HT-29 (cell line): Measurements from ENCODE around the gene RAP1B. TPM values are rescaled to one million over a fixed set of nuclear protein-coding genes. Genes with fewer than 3 reads are reported as not detected.

Experiments
- DNase-seq: peaks from one replicate; pipeline ENCODE4 v3.0.0-alpha.2; 2015; ENCODE audit warnings: low spot score
- total RNA-seq: library from RNA; depleted of rRNA; stranded (reverse); fragments of >200 nt; shearing (Covaris generic); gene quantifications from 2 replicates; pipeline ENCODE4 v1.2.3, GENCODE V29; 2014

Gene RAP1B
- total RNA-seq, 1 experiment from 2014 or later, result 57.8 TPM

DNA sequence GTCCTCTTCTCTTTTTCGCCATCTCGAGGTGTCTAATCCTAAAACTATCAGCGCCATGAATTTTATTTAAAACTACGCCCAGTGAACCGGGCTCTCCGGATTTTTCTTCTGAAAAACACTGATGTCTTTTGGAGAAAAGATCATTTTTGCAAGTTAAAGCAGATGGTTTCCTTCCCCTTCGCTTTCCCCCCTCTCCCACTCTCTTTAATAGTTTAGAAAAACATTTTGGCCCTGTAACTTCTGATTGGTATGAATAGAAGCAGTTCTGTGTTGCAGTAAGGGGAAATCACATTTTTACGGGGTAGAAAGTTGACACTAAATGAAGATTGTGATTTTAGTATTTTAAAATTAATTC is 1.1 kb downstream of the RAP1B start:
- no peak for DNase-seq

DNA sequence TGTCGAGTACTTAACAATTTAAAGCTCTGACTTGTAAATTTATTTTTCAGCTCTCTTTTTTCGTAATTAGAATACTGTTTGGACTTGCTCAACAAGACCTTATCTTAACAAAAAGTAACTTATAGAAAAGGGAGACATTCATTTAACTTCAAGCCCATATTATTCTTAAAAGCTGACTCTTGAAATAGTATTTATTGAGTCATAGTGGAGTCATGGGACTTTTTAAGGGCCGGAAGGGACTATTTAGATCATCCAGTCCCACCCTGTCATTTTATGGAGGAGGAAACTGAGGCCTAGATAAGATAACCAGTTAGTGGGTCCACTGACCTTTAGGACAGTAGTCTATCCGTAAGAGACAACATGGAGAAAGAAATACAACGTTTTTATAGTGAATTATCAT is 1.5 kb downstream of the RAP1B start:
- DNase-seq, result peak; percentile 26

DNA sequence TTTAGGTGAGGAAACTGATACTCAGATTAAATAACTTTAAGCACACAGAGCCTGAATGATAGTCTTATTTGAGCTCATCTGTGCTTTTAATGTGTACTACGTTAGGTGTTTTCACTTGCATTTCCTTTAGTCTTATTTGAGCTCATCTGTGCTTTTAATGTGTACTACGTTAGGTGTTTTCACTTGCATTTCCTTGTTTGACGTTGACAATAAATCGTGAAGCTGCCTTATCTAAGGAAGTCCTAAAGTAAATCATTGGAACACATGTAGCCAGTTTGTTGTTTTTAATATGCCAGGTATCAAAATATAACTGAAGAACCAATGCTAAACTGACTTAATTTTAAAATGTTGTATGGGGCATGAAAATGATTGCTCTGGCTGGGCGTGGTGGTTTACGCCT is 2.0 kb downstream of the RAP1B start:
- peak; percentile 27 for DNase-seq

DNA sequence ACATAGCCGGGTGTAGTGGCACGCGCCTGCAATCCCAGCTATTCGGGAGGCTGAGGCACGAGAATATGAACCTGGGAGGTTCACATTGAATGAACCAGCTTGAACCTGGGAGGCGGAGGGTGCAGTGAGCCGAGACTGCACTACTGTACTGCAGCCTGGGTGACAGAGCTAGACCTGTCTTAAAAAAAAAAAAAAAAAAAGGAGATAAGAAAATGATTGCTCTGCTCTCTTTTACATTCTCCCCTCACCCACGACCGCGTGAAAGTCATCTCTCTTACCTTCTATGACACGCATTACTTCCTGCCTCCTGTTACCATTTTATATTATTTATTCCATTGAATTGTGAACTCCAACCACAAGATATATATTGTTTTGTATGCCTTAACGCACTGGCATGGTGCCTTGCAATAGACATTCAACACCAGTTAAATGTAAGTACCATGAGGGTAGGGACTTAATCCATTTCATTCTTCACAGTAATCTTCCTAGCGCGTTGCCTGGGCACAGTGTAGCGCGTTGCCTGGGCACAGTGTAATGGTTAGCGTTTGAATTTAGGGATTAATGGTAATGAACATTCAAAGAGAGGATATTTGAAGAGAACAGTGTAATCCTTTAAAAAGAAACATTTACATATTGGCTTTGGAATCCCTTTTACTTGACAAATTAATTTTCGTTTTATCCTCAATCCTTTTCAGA is 2.7 kb downstream of the RAP1B start:
- no peak for DNase-seq

DNA sequence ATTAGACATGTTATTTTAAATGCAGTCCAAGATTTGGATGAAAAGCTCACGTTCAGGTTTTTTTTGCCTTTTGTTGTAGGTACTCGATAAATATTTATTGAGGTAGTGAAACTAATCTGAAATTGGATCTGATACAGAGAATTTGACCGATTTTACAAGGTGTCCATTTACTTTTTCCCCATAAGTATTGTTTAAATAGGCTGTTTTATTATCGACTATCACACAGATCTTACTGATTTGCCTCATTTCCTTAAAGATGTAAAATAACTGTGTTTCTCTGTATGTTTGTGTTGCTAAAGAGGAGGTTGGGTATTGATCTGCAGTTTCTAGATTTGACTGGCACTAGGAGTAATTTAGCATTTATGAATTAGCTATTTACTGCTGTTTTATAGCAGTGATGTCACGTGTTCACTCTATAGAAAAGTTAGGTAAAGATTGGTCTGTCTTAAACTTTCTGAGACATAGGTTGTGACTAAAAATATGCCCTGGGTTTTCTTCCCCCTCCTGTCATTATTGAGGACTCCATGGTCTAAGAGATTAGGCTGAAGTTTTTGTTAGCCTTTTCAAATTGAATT is 3.5 kb downstream of the RAP1B start:
- DNase-seq, result no peak

DNA sequence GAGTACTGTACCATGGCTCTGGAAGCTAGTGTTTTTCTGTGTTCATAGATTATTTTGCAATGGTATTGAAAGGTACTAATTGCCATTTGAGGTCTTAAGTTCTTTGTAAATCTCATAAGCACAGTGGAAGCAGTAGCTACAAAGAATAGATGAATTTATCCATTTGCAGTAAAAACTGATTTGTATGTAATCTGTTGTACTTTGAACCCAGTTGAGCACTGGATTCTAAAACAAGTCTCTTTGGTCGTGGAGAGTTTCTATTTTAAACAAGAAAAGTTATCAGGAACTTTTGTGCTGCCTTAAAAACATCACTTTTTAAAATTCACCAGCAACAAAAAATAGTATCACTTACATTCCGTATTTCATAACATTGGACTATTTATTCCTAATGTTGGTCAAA is 4.1 kb downstream of the RAP1B start:
- no peak for DNase-seq

DNA sequence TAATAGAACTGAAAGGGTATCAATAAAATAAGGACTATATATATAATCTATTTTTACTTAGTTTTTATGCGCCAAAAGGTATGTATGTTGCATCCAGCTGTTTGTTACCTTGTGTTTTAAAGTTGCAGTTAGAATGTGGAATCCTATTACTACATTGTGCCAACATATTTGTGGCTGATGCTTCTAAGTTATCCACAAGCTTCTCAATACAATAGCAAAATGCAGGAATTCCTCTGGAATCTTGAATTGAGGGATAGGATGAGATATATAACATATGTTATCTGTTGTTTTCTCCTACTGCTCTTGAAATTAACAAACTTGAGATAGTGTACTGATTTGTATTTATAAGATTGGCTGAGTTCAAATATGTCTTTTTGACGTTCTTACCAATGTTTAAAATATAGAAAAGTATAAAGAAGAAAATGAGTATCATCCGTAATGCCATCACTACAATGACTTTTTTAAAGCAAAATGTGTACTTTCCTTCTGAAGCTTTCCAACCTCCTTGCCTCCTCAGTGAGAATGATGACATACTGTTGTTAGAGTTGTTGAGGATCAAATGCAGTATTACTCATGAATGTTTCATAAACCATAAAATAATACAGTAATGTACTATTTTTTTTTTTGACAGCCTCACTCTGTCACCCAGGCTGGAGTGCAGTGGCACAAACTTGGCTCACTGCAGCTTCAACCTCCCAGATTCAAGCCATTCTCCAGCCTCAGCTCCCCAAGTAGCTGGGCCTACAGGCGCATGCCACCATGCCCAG is 6.6 kb downstream of the RAP1B start:
- DNase-seq, result no peak

DNA sequence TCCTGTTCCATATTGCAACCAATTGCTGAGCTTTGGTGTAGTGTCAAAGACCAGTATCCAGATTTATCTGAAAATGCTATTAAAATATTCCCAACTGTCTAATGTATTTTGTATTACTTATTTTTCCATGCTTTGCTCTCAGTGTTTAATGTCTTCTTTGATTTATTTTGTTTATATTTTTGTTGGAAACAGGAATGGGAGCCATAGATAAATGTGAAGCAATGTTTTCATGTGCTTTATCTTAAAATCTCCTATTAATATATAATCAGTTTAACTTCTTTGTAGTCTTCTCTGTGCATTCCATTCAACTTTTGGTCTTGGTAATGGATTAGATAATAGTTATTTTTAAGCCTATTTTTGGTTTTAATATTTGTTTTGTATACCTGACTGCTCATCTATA is 8.8 kb downstream of the RAP1B start:
- no peak for DNase-seq

DNA sequence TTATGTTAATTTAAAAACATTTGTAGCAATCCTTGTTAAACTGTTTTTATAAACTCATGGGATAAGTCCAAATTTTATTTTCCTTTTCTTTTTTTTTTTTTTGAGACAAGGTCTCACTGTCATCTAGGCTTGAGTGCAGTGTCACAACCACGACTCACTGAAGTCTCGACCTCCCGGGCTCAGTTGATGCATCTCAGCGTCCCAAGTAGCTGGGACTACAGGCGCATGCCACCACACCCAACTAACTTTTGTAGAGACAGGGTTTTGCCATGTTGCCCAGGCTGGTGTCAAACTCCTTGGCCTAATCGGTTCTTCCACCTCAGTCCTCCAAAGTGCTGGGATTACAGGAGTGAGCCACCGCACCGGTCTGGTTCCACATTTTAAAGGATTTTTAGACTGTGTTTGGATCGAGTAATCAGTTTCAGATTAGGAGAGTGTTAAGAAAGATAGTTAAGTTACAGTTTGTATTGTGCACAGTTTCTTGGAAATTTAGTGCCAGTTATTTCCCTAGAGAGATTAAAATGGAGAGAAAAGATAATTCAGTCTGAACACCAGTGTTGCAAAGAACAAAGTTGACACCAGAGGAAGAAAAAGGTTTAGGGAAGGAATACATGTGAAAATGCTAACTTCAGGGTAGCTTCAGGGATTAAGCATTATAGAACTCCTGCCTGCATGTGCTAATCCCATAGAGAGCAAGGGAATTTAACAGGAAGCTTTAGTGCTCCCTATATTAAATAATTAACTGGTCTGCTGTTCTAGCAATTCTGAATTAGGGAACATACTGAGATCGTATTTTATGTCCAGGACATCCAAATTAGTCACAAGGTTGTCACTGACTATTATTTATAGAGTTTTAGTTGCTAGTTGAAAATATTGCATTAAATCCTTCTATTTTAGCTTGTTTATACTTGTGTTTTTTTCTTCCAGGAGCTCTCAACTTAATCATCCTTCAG is 10.1 kb downstream of the RAP1B start:
- DNase-seq, result no peak

DNA sequence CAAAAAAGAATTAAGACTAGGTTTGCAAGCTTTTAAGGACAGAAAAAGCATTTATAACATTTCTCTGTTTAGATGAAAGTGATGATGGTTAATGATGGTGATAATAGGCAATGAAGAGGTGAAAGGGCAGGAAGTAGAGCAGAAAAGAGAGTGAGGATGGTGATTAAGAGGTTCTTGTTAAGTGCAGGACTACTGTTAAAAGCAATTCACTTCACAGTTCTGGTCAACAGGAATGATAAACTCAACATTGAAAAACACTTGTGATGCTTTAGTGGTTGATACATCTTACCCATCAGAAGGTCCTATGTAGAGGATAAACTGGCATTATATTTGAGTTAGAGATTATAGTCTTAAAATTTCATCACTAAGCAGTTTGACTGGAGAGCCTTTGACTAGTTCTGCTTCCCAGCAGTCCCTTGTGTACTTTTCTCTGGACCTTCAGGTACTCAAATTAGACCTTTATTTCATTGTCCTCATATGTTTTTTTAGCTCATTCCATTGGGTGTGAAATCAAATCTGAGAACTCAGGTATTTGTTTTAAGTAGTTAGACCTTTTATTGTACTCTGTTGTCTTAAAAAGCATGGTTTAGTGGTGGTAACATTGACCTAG is 10.9 kb downstream of the RAP1B start:
- DNase-seq, result no peak

DNA sequence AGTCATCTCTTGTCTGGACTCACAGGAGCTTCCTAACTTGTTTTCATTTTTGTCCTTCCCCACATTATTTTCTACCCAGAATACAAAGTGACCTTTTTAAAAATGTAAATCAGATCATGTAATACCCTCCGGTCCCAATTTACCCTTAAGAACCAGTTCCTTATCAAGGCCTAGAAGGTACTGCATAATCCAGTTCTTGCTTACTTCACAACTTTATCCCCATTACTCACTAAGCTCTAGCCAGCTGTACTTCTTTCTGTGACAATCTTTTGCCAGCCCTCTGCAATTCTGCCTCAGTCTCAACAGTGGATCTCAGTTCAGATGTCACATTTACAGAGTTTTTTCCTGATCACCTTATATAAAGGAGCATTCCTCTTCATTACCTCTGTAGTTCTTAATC is 11.6 kb downstream of the RAP1B start:
- no peak for DNase-seq

DNA sequence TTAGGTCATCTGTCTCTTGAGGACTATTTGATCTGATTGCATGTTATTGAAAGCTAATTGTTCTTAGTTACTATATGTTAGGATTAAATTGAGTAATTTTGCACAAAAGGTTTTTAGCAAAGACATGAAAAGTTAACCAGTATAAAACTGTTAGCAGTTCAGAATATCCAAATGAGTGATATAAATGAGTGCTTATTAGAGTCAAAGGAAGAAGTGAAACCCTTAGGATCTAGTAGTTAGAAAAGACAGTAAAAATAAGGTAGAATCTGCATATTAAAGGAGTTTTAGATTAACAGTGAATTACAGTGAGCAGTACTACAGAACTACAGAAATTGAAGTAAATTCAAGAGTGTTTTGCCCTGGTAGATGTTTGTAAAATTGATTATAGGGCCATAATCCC is 12.4 kb downstream of the RAP1B start:
- DNase-seq, result no peak

DNA sequence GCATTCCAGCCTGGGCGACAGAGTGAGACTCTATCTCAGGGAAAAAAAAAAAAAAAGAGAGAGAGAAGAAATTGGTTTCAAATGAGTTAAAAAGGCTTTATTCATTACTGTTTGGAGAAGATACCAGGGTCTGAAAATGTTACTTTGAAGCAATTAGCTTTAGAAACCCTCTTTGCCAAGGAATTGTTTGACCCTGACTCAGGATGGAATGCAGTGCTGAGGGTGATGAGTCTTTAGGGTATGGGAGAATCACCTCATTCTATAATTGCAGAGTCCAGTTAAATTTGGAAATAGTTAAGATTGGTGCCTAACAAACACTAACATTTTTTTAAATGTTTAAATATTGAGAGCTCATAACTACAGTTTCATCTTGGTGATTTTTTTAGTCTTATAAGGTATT is 13.3 kb downstream of the RAP1B start:
- no peak for DNase-seq

DNA sequence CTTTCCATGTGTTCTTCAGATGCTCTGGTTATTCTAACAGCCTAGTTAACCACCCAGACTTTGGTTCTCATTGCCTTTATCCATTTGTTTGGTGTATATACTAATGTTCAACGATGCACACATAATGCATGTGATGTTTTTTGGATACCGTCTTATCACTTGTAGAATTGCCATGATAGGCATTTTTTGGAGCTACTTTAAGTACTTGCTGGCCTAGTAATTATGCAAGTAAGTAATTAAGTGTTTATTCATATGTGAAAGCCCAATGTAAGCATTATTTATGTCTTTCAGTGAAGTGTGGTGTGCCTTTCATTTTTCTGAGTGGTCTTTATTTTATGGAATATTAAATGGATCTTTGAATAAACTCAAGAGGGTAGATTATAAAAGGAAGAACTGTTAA is 14.2 kb downstream of the RAP1B start:
- DNase-seq, result no peak

DNA sequence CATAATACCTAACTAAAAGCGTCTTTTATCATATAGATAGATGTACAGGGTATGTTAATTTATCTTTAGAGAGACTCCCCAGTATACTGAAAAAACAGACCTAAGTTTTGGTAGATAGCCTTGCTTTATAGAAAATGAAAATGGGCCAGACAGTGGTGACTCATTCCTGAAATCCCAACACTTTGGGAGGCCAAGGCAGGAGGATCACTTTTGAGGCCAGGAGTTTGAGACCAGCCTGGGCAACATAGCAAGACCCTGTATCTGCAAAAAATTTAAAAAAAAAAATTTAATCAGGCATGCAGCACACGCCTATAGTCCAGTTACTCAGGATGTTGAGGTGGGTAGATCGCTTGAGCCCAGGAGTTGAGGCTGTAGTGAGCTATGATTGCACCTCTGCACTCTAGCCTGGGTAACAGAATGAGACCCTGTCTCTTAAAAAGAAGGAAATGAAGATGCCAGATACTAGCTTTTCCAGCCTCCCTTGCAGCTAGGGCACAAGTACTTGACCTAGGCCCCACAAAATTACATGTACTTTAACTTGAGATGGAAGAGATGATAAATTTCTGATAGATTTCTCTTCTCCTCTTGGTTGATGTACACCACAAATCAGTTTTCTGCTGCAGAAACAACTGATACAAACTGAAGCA is 17.1 kb downstream of the RAP1B start:
- no peak for DNase-seq

DNA sequence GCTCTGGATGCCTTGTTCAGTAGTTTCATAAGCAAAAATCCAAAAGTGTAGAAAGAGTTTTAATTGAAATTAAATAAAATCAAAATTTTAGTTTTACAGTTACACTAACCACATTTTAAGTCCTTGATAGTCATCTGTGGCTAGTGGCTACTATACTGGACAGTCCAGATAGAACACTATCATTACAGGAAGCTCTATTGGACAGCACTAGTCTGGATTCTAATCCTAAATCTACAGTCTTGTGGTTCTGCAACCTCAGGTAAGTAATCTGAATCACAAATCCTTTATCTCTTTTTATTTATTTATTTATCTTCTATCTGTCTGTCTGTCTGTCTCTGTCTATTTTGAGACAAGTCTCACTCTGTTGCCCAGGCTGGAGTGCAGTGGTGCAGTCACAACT is 18.0 kb downstream of the RAP1B start:
- DNase-seq, result no peak

DNA sequence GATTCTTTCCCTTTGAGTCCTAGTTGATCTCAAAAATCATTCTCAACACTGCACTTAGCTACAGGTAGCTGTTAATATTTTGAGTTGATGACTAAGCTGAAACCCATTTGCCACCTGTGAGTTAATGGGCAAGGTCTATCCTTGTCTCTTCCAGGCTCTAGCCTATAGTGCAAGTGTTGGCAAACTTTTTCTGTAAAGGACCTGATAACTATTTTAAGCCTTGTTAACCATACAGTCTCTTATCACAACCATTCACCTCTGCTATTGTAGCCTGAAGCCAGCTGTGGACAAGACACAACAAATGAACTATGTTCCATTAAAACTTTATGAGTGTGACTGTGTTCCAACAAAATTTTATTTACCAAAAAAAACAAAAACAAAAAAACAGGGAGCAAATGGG is 19.4 kb downstream of the RAP1B start:
- no peak for DNase-seq

DNA sequence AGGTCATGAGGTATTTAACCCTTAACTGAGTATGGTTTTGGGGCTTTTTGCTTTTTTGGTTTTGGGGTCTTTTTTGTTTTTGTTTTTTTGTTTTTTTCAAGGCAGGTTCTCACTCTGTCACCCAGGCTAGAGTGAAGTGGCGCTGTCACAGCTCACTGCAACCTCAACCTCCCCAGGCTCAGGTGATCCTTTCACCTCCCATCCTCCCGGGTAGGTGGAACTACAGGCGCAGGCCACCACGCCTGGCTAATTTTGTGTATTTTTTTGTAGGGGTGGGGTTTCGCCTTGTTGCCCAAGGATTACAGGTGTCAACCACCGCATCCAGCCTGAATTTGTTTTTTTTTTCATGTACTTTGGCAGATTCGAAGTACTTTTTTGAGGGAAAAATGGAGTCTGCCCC is 19.9 kb downstream of the RAP1B start:
- DNase-seq, result no peak

DNA sequence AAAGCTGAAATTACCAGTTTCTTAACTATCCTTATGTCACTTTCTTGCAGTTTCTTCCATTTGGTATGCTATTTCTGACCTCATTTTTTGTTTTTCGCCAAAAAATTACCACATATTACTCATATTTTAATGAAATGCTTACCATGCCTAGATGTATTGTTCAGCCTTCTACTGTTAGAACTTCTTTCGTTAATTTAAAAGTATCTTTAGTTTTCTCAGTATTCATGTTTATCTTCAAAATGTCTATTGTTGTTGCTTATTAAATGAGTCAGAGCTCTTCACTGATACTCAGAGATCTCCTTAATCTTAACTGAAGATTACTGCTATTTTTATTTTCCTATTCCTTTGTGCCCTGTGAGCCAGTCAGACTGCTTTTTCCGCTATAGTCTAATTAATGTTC is 20.5 kb downstream of the RAP1B start:
- no peak for DNase-seq

DNA sequence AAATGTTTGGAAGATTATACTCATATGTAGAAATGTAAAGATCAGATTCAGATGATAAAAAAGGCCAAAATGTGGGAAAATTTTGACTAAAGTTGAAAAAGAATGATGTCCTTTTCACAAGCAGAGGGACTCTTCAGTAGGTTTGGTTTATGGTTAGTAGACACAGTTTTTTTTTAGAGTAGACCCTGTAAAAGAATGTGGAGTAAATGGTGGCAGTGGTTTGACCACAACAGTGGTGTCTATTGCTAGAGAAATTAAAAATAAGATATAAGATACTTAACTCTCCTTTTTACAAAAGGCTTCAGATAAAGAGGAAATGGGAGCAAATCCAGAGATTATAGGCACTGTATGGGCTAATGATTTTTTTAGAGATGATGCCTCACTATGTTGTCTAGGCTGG is 21.8 kb downstream of the RAP1B start:
- DNase-seq, result no peak
